GM23338 (cell line): ENCODE measurements around the gene FHIT. TPM values are rescaled to one million over a fixed set of nuclear protein-coding genes. Genes with fewer than 3 reads are reported as not detected.

Source experiments
- ATAC-seq: fragments of 200-7000 bp; cut with Tn5 transposase; 3 replicates; pipeline ENCODE4 v1.9.1; 2020
- DNase-seq: peaks from one replicate; pipeline ENCODE4 v3.0.0-alpha.2; 2015; ENCODE audit warnings: low spot score
- H2AFZ ChIP-seq: fragments of 200-600 bp; sonication (generic); 2 replicates; pipeline ENCODE4 v1.8.0; 2016; ENCODE audit warnings: antibody characterized with exemption, mild to moderate bottlenecking, moderate library complexity
- H3F3A ChIP-seq: fragments of 200-600 bp; sonication (generic); replicated peaks from 2 replicates; pipeline ENCODE4 v1.8.0; 2017; ENCODE audit warnings: antibody characterized with exemption, mixed run types, low read depth
- H3K27ac ChIP-seq: fragments of 200-600 bp; sonication (generic); 2 replicates; pipeline ENCODE4 v1.6.1; 2016; ENCODE audit warnings: low read depth
- H3K27me3 ChIP-seq: fragments of 200-600 bp; sonication (generic); 2 replicates; pipeline ENCODE4 v1.8.0; 2016; ENCODE audit warnings: mild to moderate bottlenecking, mixed run types, moderate library complexity; ENCODE audit not compliant: insufficient read depth
- H3K36me3 ChIP-seq: fragments of 200-600 bp; sonication (generic); 2 replicates; pipeline ENCODE4 v1.8.0; 2016; ENCODE audit warnings: mild to moderate bottlenecking; ENCODE audit not compliant: insufficient read depth
- H3K4me1 ChIP-seq: fragments of 200-600 bp; sonication (generic); 2 replicates; pipeline ENCODE4 v1.8.0; 2016; ENCODE audit warnings: mild to moderate bottlenecking, moderate library complexity; ENCODE audit not compliant: insufficient read depth
- H3K4me2 ChIP-seq: fragments of 200-600 bp; sonication (generic); 2 replicates; pipeline ENCODE4 v1.7.1; 2017; ENCODE audit warnings: mixed run types
- H3K4me3 ChIP-seq: fragments of 200-600 bp; sonication (generic); 2 replicates; pipeline ENCODE4 v1.6.1; 2016; ENCODE audit warnings: mixed run types
- H3K79me2 ChIP-seq: fragments of 200-600 bp; sonication (generic); replicated peaks from 2 replicates; pipeline ENCODE4 v1.8.0; 2017; ENCODE audit warnings: mild to moderate bottlenecking; ENCODE audit not compliant: insufficient read depth
- H3K9me2 ChIP-seq: fragments of 200-600 bp; sonication (generic); 2 replicates; pipeline ENCODE4 v1.8.0; 2017; ENCODE audit not compliant: insufficient read depth
- H4K20me1 ChIP-seq: fragments of 200-600 bp; sonication (generic); replicated peaks from 2 replicates; pipeline ENCODE4 v1.8.0; 2017; ENCODE audit warnings: mild to moderate bottlenecking; ENCODE audit not compliant: insufficient read depth
- H3K27ac Mint-ChIP-seq: 2 replicates; pipeline ENCODE4 v1.8.0; 2020; ENCODE audit warnings: inconsistent platforms, mild to moderate bottlenecking, moderate library complexity, mixed read lengths
- H3K27me3 Mint-ChIP-seq: 3 replicates; pipeline ENCODE4 v1.8.0; 2022; ENCODE audit warnings: low read depth, mild to moderate bottlenecking, moderate library complexity, mixed read lengths, inconsistent platforms; ENCODE audit not compliant: insufficient read depth, poor library complexity
- H3K36me3 Mint-ChIP-seq: 3 replicates; pipeline ENCODE4 v1.8.0; 2021; ENCODE audit warnings: low read depth, mild to moderate bottlenecking, inconsistent platforms, moderate library complexity, mixed read lengths
- H3K4me1 Mint-ChIP-seq: 3 replicates; pipeline ENCODE4 v1.8.0; 2020; ENCODE audit warnings: mild to moderate bottlenecking, inconsistent platforms, mixed read lengths
- H3K4me3 Mint-ChIP-seq: 3 replicates; pipeline ENCODE4 v1.8.0; 2021; ENCODE audit warnings: moderate library complexity, mild to moderate bottlenecking, inconsistent platforms, mixed read lengths
- H3K9me3 Mint-ChIP-seq: 3 replicates; pipeline ENCODE4 v1.8.0; 2020; ENCODE audit warnings: moderate library complexity, mild to moderate bottlenecking, inconsistent platforms, mixed read lengths
- CREB1 ChIP-seq: fragments of 250-450 bp; sonication (Bioruptor Pico); IDR thresholded peaks from 2 replicates; pipeline ENCODE4 v1.5.0; 2020; ENCODE audit warnings: low read depth, mild to moderate bottlenecking, moderate library complexity
- CTCF ChIP-seq, 2 experiments: fragments of 200-600 bp in 1 of 2; sonication (generic) in 1 of 2; conservative IDR thresholded peaks; 2 replicates each; pipeline versions ENCODE4 v1.5.1 to v1.6.1; 2016 to 2017; ENCODE audit warnings: antibody characterized with exemption in 2 of 2, low read depth in 2 of 2, mild to moderate bottlenecking in 2 of 2, moderate library complexity in 1 of 2
- ETS1 ChIP-seq: IDR thresholded peaks from 2 replicates; pipeline ENCODE4 v1.6.1; 2016; ENCODE audit warnings: antibody characterized with exemption
- EZH2 ChIP-seq: fragments of 200-600 bp; sonication (generic); IDR thresholded peaks from one replicate; pipeline ENCODE4 v1.8.0; 2017; ENCODE audit warnings: antibody characterized with exemption, mild to moderate bottlenecking, low read depth; ENCODE audit not compliant: unreplicated experiment
- EZH2phosphoT487 ChIP-seq: fragments of 200-600 bp; sonication (generic); IDR thresholded peaks from one replicate; pipeline ENCODE4 v1.8.1; 2018; ENCODE audit warnings: antibody characterized with exemption; ENCODE audit not compliant: unreplicated experiment
- JUNB ChIP-seq: IDR thresholded peaks from one replicate; pipeline ENCODE4 v1.6.1; 2016; ENCODE audit warnings: antibody characterized with exemption; ENCODE audit not compliant: unreplicated experiment
- NANOG ChIP-seq: IDR thresholded peaks from 2 replicates; pipeline ENCODE4 v1.6.1; 2016; ENCODE audit warnings: antibody characterized with exemption, borderline replicate concordance
- POLR2AphosphoS5 ChIP-seq: IDR thresholded peaks from 2 replicates; pipeline ENCODE4 v1.6.1; 2016; ENCODE audit warnings: antibody characterized with exemption, low read depth
- REST ChIP-seq: IDR thresholded peaks from one replicate; pipeline ENCODE4 v1.6.1; 2018; ENCODE audit warnings: antibody characterized with exemption; ENCODE audit not compliant: unreplicated experiment
- STAT1 ChIP-seq: IDR thresholded peaks from one replicate; pipeline ENCODE4 v1.6.1; 2016; ENCODE audit warnings: antibody characterized with exemption; ENCODE audit not compliant: unreplicated experiment
- ZNF114 ChIP-seq: fragments of 250-450 bp; sonication (Bioruptor Pico); IDR thresholded peaks from 2 replicates; pipeline ENCODE4 v1.5.0; 2020; ENCODE audit warnings: mild to moderate bottlenecking, moderate library complexity
- ZNF331 ChIP-seq: fragments of 250-450 bp; sonication (Bioruptor Pico); IDR thresholded peaks from 2 replicates; pipeline ENCODE4 v1.5.0; 2020; ENCODE audit warnings: low read depth, mild to moderate bottlenecking, moderate library complexity
- ZNF462 ChIP-seq: fragments of 250-450 bp; sonication (Bioruptor Pico); IDR thresholded peaks from 2 replicates; pipeline ENCODE4 v1.5.0; 2020; ENCODE audit warnings: mild to moderate bottlenecking, moderate library complexity
- polyA plus RNA-seq: library from polyadenylated mRNA; unstranded; fragments of >200 nt; fragmentation: Nextera tagmentation; extraction: Ambion mirVana; gene quantifications from 2 replicates; pipeline ENCODE4 v1.2.1, GENCODE V29; 2016
- total RNA-seq: library from RNA; depleted of rRNA; stranded (reverse); fragments of >200 nt; shearing (Covaris generic); gene quantifications from 2 replicates; pipeline ENCODE4 v1.2.3, GENCODE V29; 2014

Gene FHIT
- total and polyA plus RNA-seq, 2 experiments from 2014 or later = 3.0 to 8.3 TPM

- peaks cover 3% of the 10 kb centered on the region; the same call in 1 of the 3 replicates for H3K4me1 Mint-ChIP-seq
- H3K27me3 Mint-ChIP-seq = peaks cover 2% of the 10 kb centered on the region
- H3K27me3 ChIP-seq = no peaks in the 10 kb centered on the region
- ATAC-seq (no peak), DNase-seq (no peak)
- H3K27ac ChIP-seq = no peak overlapping the region
- H3K4me1 ChIP-seq = no peaks in the 10 kb centered on the region
- H3K36me3 Mint-ChIP-seq = no peaks in the 10 kb centered on the region; the same call in 2 of the 3 replicates
- H3F3A ChIP-seq = no peaks in the 10 kb centered on the region
- no peak overlapping the region for H3K4me2 ChIP-seq
- no peaks in the 10 kb centered on the region for H3K36me3 ChIP-seq
- H2AFZ ChIP-seq = no peak overlapping the region
- H3K4me3 Mint-ChIP-seq = no peak overlapping the region
- no peak overlapping the region for H3K4me3 ChIP-seq
- no peaks in the 10 kb centered on the region for H4K20me1 ChIP-seq
- no peaks in the 10 kb centered on the region for H3K9me2 ChIP-seq
- H3K79me2 ChIP-seq = no peaks in the 10 kb centered on the region
- H3K27ac Mint-ChIP-seq = no peak overlapping the region
- TF ChIP-seq EZH2 = no peak
- no peak for TF ChIP-seq ZNF114
- TF ChIP-seq ZNF462 (CRISPR knock-in tag) = no peak
- no peak for TF ChIP-seq NANOG
- TF ChIP-seq STAT1 = no peak
- no peak for TF ChIP-seq CTCF (conservative IDR thresholded peaks at IDR 0.05; ENCODE audit: low read depth in 2 of 2)
- TF ChIP-seq EZH2phosphoT487 = no peak
- TF ChIP-seq REST = no peak
- TF ChIP-seq CREB1 (CRISPR knock-in tag) = no peak
- no peak for TF ChIP-seq JUNB
- no peak for TF ChIP-seq POLR2AphosphoS5
- no peak for TF ChIP-seq ETS1
- TF ChIP-seq ZNF331 (CRISPR knock-in tag) = no peak
- no peaks in the 10 kb centered on the region for H3K9me3 Mint-ChIP-seq
Observed at GRCh38 chr3:60809857-60810610, 441.2 kb downstream of the FHIT start.
